Neuronal stem cell (in vitro differentiated cells): ENCODE results near the gene AGPS.
"Not testable (repeated sequence)": the region's sequence is repeated elsewhere in the genome, so short reads cannot be mapped to it uniquely, and the experiment has no call there.

ENCODE experiments used
- DNase-seq: peaks from one replicate; pipeline ENCODE4 v3.0.0-alpha.2; 2013; ENCODE audit warnings: low spot score
- H2AFZ ChIP-seq: one replicate; pipeline ENCODE4 v1.6.1; 2013; ENCODE audit warnings: mild to moderate bottlenecking, low read length, inconsistent platforms
- H2AK5ac ChIP-seq: 2 replicates; pipeline ENCODE4 v1.6.1; 2013; ENCODE audit warnings: low read depth, mild to moderate bottlenecking, inconsistent platforms, low read length, moderate library complexity, mixed read lengths
- H2BK120ac ChIP-seq: 2 replicates; pipeline ENCODE4 v1.6.1; 2013; ENCODE audit warnings: low read depth, mild to moderate bottlenecking, inconsistent platforms, low read length, moderate library complexity, mixed read lengths
- H2BK12ac ChIP-seq: one replicate; pipeline ENCODE4 v1.6.1; 2013; ENCODE audit warnings: low read length, inconsistent platforms
- H2BK15ac ChIP-seq: 2 replicates; pipeline ENCODE4 v1.6.1; 2013; ENCODE audit warnings: mild to moderate bottlenecking, low read length, inconsistent platforms, mixed read lengths
- H2BK5ac ChIP-seq: one replicate; pipeline ENCODE4 v1.6.1; 2013; ENCODE audit warnings: inconsistent platforms, mild to moderate bottlenecking, low read length, moderate library complexity
- H3K14ac ChIP-seq: one replicate; pipeline ENCODE4 v1.6.1; 2013; ENCODE audit warnings: low read length, inconsistent platforms
- H3K18ac ChIP-seq: 2 replicates; pipeline ENCODE4 v1.6.1; 2013; ENCODE audit warnings: low read length, inconsistent platforms
- H3K23ac ChIP-seq: 2 replicates; pipeline ENCODE4 v1.6.1; 2013; ENCODE audit warnings: low read depth, mild to moderate bottlenecking, mixed read lengths, low read length, inconsistent platforms; ENCODE audit not compliant: poor library complexity
- H3K27ac ChIP-seq: replicated peaks from 3 replicates; pipeline ENCODE4 v1.5.1; 2013; ENCODE audit warnings: low read length, inconsistent platforms
- H3K27me3 ChIP-seq, 3 experiments: 2 replicates each; pipeline ENCODE4 v1.6.1; 2013; ENCODE audit warnings: low read length in 3 of 3, mild to moderate bottlenecking in 2 of 3, inconsistent platforms in 1 of 3, low read depth in 1 of 3, mixed read lengths in 1 of 3, moderate library complexity in 1 of 3; ENCODE audit not compliant: control insufficient read depth in 3 of 3, insufficient read depth in 3 of 3
- H3K36me3 ChIP-seq, 2 donors: replicated peaks in 1 of 2; 2 replicates each; pipeline ENCODE4 v1.6.1; 2013; ENCODE audit warnings: low read length in 2 of 2; ENCODE audit not compliant: control insufficient read depth in 2 of 2, insufficient read depth in 2 of 2
- H3K4ac ChIP-seq: 2 replicates; pipeline ENCODE4 v1.6.1; 2013; ENCODE audit warnings: inconsistent platforms, mild to moderate bottlenecking, low read length, moderate library complexity
- H3K4me1 ChIP-seq, 2 donors: 1 replicate in 1 of 2; 2 replicates in 1 of 2; pipeline ENCODE4 v1.6.1; 2013; ENCODE audit warnings: low read length in 2 of 2, low read depth in 1 of 2; ENCODE audit not compliant: control insufficient read depth in 2 of 2, insufficient read depth in 1 of 2
- H3K4me2 ChIP-seq: one replicate; pipeline ENCODE4 v1.6.1; 2013; ENCODE audit warnings: mild to moderate bottlenecking, low read length, inconsistent platforms; ENCODE audit not compliant: insufficient read depth, poor library complexity, severe bottlenecking
- H3K4me3 ChIP-seq, 2 donors: 2 replicates each; pipeline ENCODE4 v1.5.1; 2013; ENCODE audit warnings: low read length in 2 of 2, mild to moderate bottlenecking in 2 of 2, inconsistent platforms in 1 of 2, moderate library complexity in 1 of 2
- H3K79me1 ChIP-seq: one replicate; pipeline ENCODE4 v1.6.1; 2013; ENCODE audit warnings: low read depth, mild to moderate bottlenecking, inconsistent platforms, low read length, moderate library complexity
- H3K9ac ChIP-seq: one replicate; pipeline ENCODE4 v1.6.1; 2013; ENCODE audit warnings: mild to moderate bottlenecking, low read depth, low read length, inconsistent platforms; ENCODE audit not compliant: poor library complexity
- H3K9me3 ChIP-seq, 2 donors: replicated peaks in 1 of 2; 2 replicates each; pipeline versions ENCODE3 to v1.6.1; 2013; ENCODE audit warnings: low read length in 2 of 2, mild to moderate bottlenecking in 2 of 2, inconsistent platforms in 1 of 2, low read depth in 1 of 2, mixed read lengths in 1 of 2, moderate library complexity in 1 of 2; ENCODE audit not compliant: control insufficient read depth in 2 of 2, insufficient read depth in 1 of 2
- H4K8ac ChIP-seq: one replicate; pipeline ENCODE4 v1.6.1; 2013; ENCODE audit warnings: low read depth, mild to moderate bottlenecking, inconsistent platforms, low read length, moderate library complexity
- H4K91ac ChIP-seq: one replicate; pipeline ENCODE4 v1.6.1; 2013; ENCODE audit warnings: low read length, low read depth, mild to moderate bottlenecking, inconsistent platforms; ENCODE audit not compliant: poor library complexity
- WGBS, 2 donors: extraction: QIAGEN DNeasy Blood & Tissue Kit; methylation state at CpG; one replicate each; pipeline ENCODE4 v1.1.7; 2013; ENCODE audit warnings: missing lambda C conversion rate in 2 of 2, mixed read lengths in 1 of 2; ENCODE audit not compliant: insufficient read length in 2 of 2, insufficient replicate concordance in 1 of 2; ENCODE audit errors: extremely low coverage in 2 of 2; 5-methylcytosine and 5-hydroxymethylcytosine counted together

Gene AGPS

GRCh38 chr2:177413703-177414102, 21.1 kb downstream of the AGPS start:
- no peak overlapping the region for H3K18ac ChIP-seq
- peaks cover 3% of the 10 kb centered on the region for H3K79me1 ChIP-seq
- no peak overlapping the region for H2AFZ ChIP-seq
- no peak overlapping the region for H2BK120ac ChIP-seq
- H3K27me3 ChIP-seq, result no peaks in the 10 kb centered on the region
- H2BK15ac ChIP-seq, result no peak overlapping the region
- H3K23ac ChIP-seq, result no peak overlapping the region
- no peak overlapping the region for H2BK12ac ChIP-seq
- H3K27ac ChIP-seq, result no peak overlapping the region
- no peak overlapping the region for H2AK5ac ChIP-seq
- no peak overlapping the region for H4K8ac ChIP-seq
- peaks cover 2 to 13% of the 10 kb centered on the region in 2 donors for H3K9me3 ChIP-seq
- DNase-seq, result no peak
- H3K36me3 ChIP-seq, result no peaks in the 10 kb centered on the region
- no peak overlapping the region for H3K9ac ChIP-seq
- H3K14ac ChIP-seq, result no peak overlapping the region
- H3K4me1 ChIP-seq, result no peaks in the 10 kb centered on the region
- no CpG with 5 or more reads among the region's 3 CpGs for WGBS, 2 donors
- no peak overlapping the region for H4K91ac ChIP-seq
- H3K4me2 ChIP-seq, result no peak overlapping the region
- no peak overlapping the region for H3K4me3 ChIP-seq
- no peak overlapping the region for H3K4ac ChIP-seq
- H2BK5ac ChIP-seq, result no peak overlapping the region

DNA sequence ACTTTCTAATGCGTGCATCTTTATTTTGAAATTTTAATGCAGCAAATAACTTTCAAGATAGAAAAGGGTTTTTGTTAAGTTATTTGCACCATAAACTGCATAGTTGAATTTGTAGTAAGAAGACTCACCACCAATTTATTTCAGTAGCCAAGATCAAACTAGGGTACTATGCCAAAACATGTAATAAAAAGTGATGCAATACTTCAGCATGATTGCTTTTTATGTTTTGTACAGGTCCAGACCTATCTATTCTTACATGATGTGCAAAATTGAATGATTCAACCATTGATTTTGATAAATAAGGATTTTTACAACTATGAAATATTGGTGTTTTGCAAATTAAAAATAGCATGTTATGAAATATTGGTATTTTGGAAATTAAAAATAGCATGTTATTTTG, 26.7 kb downstream of the AGPS start:
- Histone ChIP-seq H2AFZ (no peak overlapping the region), H3K4me2 (no peak overlapping the region), H3K27me3 (no peaks in the 10 kb centered on the region), H2BK12ac (no peak overlapping the region), H3K14ac (no peak overlapping the region), H3K36me3 (peaks cover 2 to 19% of the 10 kb centered on the region in 2 donors), H2BK5ac (no peak overlapping the region), H3K27ac (no peak overlapping the region), H3K79me1 (no peaks in the 10 kb centered on the region), H2AK5ac (no peak overlapping the region), H3K9me3 (no peaks in the 10 kb centered on the region), H3K18ac (no peak overlapping the region), H3K9ac (no peak overlapping the region), H3K23ac (no peak overlapping the region), H4K91ac (no peak overlapping the region), H4K8ac (no peak overlapping the region), H3K4me3 (no peak overlapping the region), H2BK15ac (no peak overlapping the region), H2BK120ac (no peak overlapping the region), H3K4me1 (no peaks in the 10 kb centered on the region), H3K4ac (no peak overlapping the region)
- no peak for DNase-seq
- no CpG with 5 or more reads among the region's 1 CpG for WGBS, 2 donors

GRCh38 chr2:177422271-177422670, 29.7 kb downstream of the AGPS start:
- WGBS, 2 donors, result no CpG with 5 or more reads among the region's 1 CpG
- no peaks in the 10 kb centered on the region for H3K27me3 ChIP-seq
- H3K4me1 ChIP-seq, result no peaks in the 10 kb centered on the region

DNA sequence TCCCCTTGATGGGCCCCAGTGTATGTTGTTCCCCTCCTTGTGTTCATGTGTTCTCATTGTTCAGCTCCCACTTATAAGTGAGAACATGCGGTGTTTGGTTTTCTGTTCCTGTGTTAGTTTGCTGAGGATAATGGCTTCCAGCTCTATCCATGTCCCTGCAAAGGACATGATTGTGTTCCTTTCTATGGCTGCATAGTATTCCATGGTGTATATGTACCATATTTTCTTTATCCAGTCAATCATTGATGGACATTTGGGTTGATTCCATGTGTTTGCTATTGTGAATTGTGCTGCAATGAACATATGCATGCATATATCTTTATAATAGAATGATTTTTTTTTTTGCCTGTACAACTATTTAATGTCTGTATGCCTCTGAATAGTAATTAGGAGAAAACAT, 31.5 kb downstream of the AGPS start:
- no CpG with 5 or more reads among the region's 1 CpG for WGBS, 2 donors
- not testable (repeated sequence) for H3K23ac ChIP-seq, H3K18ac ChIP-seq, H2BK5ac ChIP-seq, H2AFZ ChIP-seq, H4K8ac ChIP-seq, H4K91ac ChIP-seq, H3K4me1 ChIP-seq, H2AK5ac ChIP-seq, H3K4me3 ChIP-seq, H3K27ac ChIP-seq, H3K79me1 ChIP-seq, H3K14ac ChIP-seq, H2BK120ac ChIP-seq, DNase-seq, H3K27me3 ChIP-seq, H3K9ac ChIP-seq, H2BK15ac ChIP-seq, H3K4me2 ChIP-seq, H3K4ac ChIP-seq, H2BK12ac ChIP-seq
- Histone ChIP-seq H3K9me3 (peaks cover 0 to 15% of the 10 kb centered on the region in 2 donors), H3K36me3 (peaks cover 2 to 20% of the 10 kb centered on the region in 2 donors)

More at GRCh38 chr2:177422271-177422670, 29.7 kb downstream of the AGPS start:
- Histone ChIP-seq H3K14ac (no peak overlapping the region), H2BK120ac (no peak overlapping the region), H3K4me3 (no peak overlapping the region), H3K4ac (no peak overlapping the region), H2BK15ac (no peak overlapping the region), H2AK5ac (no peak overlapping the region), H3K27ac (no peak overlapping the region), H3K9me3 (peaks cover 0 to 5% of the 10 kb centered on the region in 2 donors), H3K79me1 (no peaks in the 10 kb centered on the region), H4K8ac (no peak overlapping the region), H2BK12ac (no peak overlapping the region), H2BK5ac (no peak overlapping the region), H3K4me2 (no peak overlapping the region), H3K18ac (no peak overlapping the region), H3K23ac (no peak overlapping the region), H3K9ac (no peak overlapping the region), H4K91ac (no peak overlapping the region), H3K36me3 (peaks cover 2 to 19% of the 10 kb centered on the region in 2 donors), H2AFZ (no peak overlapping the region)
- no peak for DNase-seq
